Lower leg skin (tissue), 4 donors: ENCODE data around the gene PRLR. TPM values are rescaled to one million over a fixed set of nuclear protein-coding genes. Genes with fewer than 3 reads are reported as not detected.
A peak's percentile ranks its signal among the peaks of the same experiment; 100 is the strongest.

Source experiments
- DNase-seq, 2 donors: peaks; one replicate each; pipeline ENCODE4 v3.0.0-alpha.2; 2019; ENCODE audit warnings: low spot score in 2 of 2
- H3K4me3 ChIP-seq: fragments of 200-600 bp; sonication (generic); 2 replicates; pipeline ENCODE4 v1.5.1; 2017; ENCODE audit warnings: mild to moderate bottlenecking, low read depth; ENCODE audit not compliant: poor library complexity, severe bottlenecking
- CTCF ChIP-seq, 3 donors: fragments of 450-650 bp; IDR thresholded peaks; one replicate each; pipeline ENCODE4 v1.5.1; 2016; ENCODE audit warnings: antibody characterized with exemption in 3 of 3, mild to moderate bottlenecking in 3 of 3, moderate library complexity in 2 of 3
- POLR2A ChIP-seq, 2 donors: fragments of 450-650 bp; IDR thresholded peaks; one replicate each; pipeline ENCODE4 v1.6.1; 2016 to 2017; ENCODE audit warnings: antibody characterized with exemption in 2 of 2, mild to moderate bottlenecking in 1 of 2, moderate library complexity in 1 of 2
- WGBS, 2 donors: methylation state at CpG; one replicate each; pipeline ENCODE4 v1.1.5; 2018; 5-methylcytosine and 5-hydroxymethylcytosine counted together
- intact Hi-C: fragments of 100-400 bp; cut with DNase I; formaldehyde crosslinking; loops from one replicate; pipeline ENCODE4 v1.15.0; 2023; ENCODE audit warnings: low total_unique reads
- total RNA-seq, 4 donors: library from RNA; depleted of rRNA; stranded (reverse); fragments of >200 nt; gene quantifications; one replicate each; pipeline ENCODE4 v1.1.0, GENCODE V29; 2016

PRLR gene
- total RNA-seq, 4 donors from 2014 or later, result 6.1 to 11.4 (median 8.1) TPM

- DNase-seq, result no peak
- WGBS, 2 donors, result 70 to 72% methylated on average over 4 of the region's 4 CpGs
Observed at GRCh38 chr5:35063414-35063813, 166.9 kb downstream of the PRLR start.

GRCh38 chr5:35061211-35061770 lies 169.0 kb downstream of the PRLR start:
- TF ChIP-seq CTCF (IDR thresholded peaks at IDR 0.05) (no peak), POLR2A (IDR thresholded peaks at IDR 0.05) (no peak)
- WGBS, 2 donors, result 82 to 85% methylated on average over 2 of the region's 2 CpGs
- intact Hi-C loops, result no loop called here
- H3K4me3 ChIP-seq, result no peak overlapping the region
- peak in 1 of 2 donors; percentile 46 for DNase-seq

More at GRCh38 chr5:35063414-35063813, 166.9 kb downstream of the PRLR start:
- H3K4me3 ChIP-seq, result no peak overlapping the region
- no peak for TF ChIP-seq POLR2A (IDR thresholded peaks at IDR 0.05)
- TF ChIP-seq CTCF (IDR thresholded peaks at IDR 0.05), result no peak
- intact Hi-C loops, result no loop called here

GRCh38 chr5:35060236-35060635 lies 170.1 kb downstream of the PRLR start:
- no peak for DNase-seq
- no peak overlapping the region for H3K4me3 ChIP-seq
- intact Hi-C loops, result no loop called here
- WGBS, 2 donors, result 51 to 58% methylated on average over 2 of the region's 2 CpGs
- TF ChIP-seq POLR2A (IDR thresholded peaks at IDR 0.05) (no peak), CTCF (IDR thresholded peaks at IDR 0.05) (no peak)

- intact Hi-C loops, result no loop called here
- no peak for TF ChIP-seq CTCF (IDR thresholded peaks at IDR 0.05)
- TF ChIP-seq POLR2A (IDR thresholded peaks at IDR 0.05), result no peak
- H3K4me3 ChIP-seq, result no peak overlapping the region
- no peak for DNase-seq
Observed at GRCh38 chr5:35059251-35059650, 171.0 kb downstream of the PRLR start.

GRCh38 chr5:35058374-35058788 lies 171.9 kb downstream of the PRLR start:
- intact Hi-C loops, result no loop called here
- WGBS, 2 donors, result 74 to 77% methylated on average over 3 of the region's 3 CpGs
- no peak for TF ChIP-seq POLR2A (IDR thresholded peaks at IDR 0.05)
- no peak for TF ChIP-seq CTCF (IDR thresholded peaks at IDR 0.05)
- no peak for DNase-seq
- no peak overlapping the region for H3K4me3 ChIP-seq

- WGBS, 2 donors, result 39 to 46% methylated on average over 2 of the region's 2 CpGs
- H3K4me3 ChIP-seq, result no peak overlapping the region
- DNase-seq, result no peak
- no peak for TF ChIP-seq CTCF (IDR thresholded peaks at IDR 0.05)
- no peak for TF ChIP-seq POLR2A (IDR thresholded peaks at IDR 0.05)
- intact Hi-C loops, result no loop called here
Observed at GRCh38 chr5:35056686-35057085, 173.6 kb downstream of the PRLR start.
